GM20000 (cell line): ENCODE measurements around the gene CEACAM5.

Source experiments
- DNase-seq: peaks from one replicate; pipeline ENCODE4 v3.0.0; 2012; ENCODE audit warnings: low spot score
- TF ChIP-seq, protein P1 (sequence below): IDR thresholded peaks from 2 replicates; pipeline ENCODE4 v1.5.1; 2012; ENCODE audit warnings: mild to moderate bottlenecking, control low read depth; ENCODE audit errors: extremely low read depth, missing control alignments

Gene CEACAM5

GRCh38 chr19:41718761-41719160 is 10.3 kb downstream of the CEACAM5 start:
- DNase-seq: no peak
- TF ChIP-seq, protein P1, sequence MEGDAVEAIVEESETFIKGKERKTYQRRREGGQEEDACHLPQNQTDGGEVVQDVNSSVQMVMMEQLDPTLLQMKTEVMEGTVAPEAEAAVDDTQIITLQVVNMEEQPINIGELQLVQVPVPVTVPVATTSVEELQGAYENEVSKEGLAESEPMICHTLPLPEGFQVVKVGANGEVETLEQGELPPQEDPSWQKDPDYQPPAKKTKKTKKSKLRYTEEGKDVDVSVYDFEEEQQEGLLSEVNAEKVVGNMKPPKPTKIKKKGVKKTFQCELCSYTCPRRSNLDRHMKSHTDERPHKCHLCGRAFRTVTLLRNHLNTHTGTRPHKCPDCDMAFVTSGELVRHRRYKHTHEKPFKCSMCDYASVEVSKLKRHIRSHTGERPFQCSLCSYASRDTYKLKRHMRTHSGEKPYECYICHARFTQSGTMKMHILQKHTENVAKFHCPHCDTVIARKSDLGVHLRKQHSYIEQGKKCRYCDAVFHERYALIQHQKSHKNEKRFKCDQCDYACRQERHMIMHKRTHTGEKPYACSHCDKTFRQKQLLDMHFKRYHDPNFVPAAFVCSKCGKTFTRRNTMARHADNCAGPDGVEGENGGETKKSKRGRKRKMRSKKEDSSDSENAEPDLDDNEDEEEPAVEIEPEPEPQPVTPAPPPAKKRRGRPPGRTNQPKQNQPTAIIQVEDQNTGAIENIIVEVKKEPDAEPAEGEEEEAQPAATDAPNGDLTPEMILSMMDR: no peak

- no peak for DNase-seq
- TF ChIP-seq, protein P1: no peak
Observed at GRCh38 chr19:41720103-41720502, 11.7 kb downstream of the CEACAM5 start.

GRCh38 chr19:41726493-41726892 is 18.1 kb downstream of the CEACAM5 start:
- no peak for DNase-seq
- TF ChIP-seq, protein P1: no peak

GRCh38 chr19:41734156-41734555 is 25.7 kb downstream of the CEACAM5 start:
- TF ChIP-seq, protein P1: no peak

DNA sequence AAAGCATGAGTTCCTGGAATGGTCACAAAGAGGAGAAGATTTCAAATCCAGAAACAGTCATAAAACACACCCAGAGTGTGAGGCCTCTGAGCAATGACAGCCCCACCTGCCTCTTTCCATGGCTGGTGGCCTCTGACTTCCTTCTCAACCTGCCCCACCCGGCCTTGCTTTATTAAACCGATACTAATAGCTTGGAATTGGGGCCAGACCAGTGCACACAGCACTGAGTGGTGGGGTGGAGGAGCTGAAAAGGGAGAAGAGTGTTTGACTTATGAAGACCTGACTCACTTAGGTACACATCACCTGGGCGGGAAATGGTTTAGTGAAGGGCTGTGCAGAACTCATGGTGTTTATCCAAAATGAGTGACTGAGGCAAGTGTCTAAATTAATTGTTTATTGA is 26.2 kb downstream of the CEACAM5 start:
- TF ChIP-seq, protein P1: no peak

More at GRCh38 chr19:41734156-41734555, 25.7 kb downstream of the CEACAM5 start:
- DNase-seq: no peak

DNA sequence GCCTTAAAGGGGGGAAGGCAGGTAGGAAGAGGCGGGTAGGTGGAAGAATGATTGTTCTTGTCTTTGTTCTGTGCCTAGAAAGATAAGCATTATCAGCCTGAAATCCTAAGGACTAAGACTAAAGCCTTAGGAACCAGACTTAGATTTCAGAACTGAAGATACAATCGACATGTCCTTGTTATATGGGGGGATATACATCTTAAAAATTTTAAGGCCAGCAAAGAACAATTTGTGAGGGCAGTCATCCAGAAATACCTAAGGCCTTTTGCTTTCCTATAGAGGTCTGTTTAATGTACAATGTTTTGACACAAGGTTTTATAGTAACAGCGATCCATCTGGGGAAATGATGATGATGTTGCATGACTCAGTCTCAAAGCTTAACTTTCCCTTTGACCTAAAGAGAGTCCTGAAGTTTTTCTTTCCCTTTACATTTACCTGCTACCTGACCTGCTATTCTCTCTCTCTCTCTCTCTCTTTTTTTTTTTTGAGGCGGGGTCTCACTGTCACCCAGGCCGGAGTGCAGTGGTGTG is 26.7 kb downstream of the CEACAM5 start:
- TF ChIP-seq, protein P1: no peak
- no peak for DNase-seq

More for the DNA sequence above, 26.2 kb downstream of the CEACAM5 start:
- no peak for DNase-seq

- DNase-seq: no peak
- TF ChIP-seq, protein P1: no peak
Observed at GRCh38 chr19:41739361-41739760, 30.9 kb downstream of the CEACAM5 start.
